Measurements from ENCODE around the gene CHST15.

DNA sequence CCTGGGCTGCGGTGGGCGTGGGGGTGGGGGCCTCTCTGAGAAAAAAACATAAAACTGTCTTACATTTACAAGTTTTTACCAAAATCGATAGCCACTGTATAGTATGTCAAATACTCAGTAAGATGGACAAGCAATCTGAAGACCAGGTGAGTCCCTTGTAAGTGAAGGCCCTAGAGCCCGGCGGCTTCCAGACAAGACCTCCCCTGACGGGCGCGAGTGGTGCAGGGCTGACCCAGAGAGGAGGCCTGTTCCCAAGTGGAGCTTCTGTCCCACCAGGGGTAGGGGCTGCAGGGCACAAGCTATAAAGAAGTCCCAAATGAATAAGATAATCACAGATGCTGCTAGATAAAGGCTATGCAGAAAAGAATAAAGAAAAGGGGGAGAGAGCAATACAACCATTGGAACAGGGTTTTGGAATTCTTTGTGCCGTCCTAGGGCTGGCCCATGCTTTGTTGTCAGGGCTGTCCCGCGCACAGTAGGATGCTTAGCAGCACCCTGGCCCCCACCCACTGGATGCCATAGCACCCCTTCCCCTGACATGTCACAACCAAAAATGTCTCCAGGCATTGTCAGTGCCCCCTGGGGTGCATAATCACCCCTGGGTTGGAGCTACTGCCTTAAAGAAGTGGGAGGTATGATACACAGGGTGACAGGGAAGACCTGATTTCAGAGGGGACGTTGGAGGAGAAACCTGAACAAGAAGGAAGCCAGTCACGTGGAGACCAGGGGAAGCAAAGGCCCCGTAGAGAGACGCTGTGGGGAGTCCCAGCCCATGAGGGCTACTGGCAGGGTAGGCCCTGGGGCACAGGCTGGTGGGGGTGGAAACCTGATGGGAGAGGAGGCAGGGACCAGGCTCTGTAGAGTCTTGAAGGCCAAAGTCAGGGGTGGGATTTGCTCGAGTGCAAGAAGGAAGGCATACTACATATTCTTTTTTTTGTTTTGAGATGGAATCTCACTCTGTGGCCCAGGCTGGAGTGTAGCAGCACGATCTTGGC is 43.1 kb downstream of the CHST15 start:
- no peak for TF ChIP-seq MXI1 (IDR thresholded peaks at IDR 0.05; ENCODE audit: borderline replicate concordance, low read depth, low read length)
- TF ChIP-seq, protein P1, sequence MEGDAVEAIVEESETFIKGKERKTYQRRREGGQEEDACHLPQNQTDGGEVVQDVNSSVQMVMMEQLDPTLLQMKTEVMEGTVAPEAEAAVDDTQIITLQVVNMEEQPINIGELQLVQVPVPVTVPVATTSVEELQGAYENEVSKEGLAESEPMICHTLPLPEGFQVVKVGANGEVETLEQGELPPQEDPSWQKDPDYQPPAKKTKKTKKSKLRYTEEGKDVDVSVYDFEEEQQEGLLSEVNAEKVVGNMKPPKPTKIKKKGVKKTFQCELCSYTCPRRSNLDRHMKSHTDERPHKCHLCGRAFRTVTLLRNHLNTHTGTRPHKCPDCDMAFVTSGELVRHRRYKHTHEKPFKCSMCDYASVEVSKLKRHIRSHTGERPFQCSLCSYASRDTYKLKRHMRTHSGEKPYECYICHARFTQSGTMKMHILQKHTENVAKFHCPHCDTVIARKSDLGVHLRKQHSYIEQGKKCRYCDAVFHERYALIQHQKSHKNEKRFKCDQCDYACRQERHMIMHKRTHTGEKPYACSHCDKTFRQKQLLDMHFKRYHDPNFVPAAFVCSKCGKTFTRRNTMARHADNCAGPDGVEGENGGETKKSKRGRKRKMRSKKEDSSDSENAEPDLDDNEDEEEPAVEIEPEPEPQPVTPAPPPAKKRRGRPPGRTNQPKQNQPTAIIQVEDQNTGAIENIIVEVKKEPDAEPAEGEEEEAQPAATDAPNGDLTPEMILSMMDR (conservative IDR thresholded peaks at IDR 0.05; ENCODE audit: low read depth, low read length) = no peak
- TF ChIP-seq RAD21 (IDR thresholded peaks at IDR 0.05; ENCODE audit: low read length) = no peak
- no peak for TF ChIP-seq POLR2A (IDR thresholded peaks at IDR 0.05; ENCODE audit: low read depth, low read length)
- TF ChIP-seq BHLHE40 (IDR thresholded peaks at IDR 0.05; ENCODE audit: low read depth, low read length) = no peak
- no peak for TF ChIP-seq CEBPB (IDR thresholded peaks at IDR 0.05; ENCODE audit: low read depth, low read length)
- no peak for TF ChIP-seq SMC3 (IDR thresholded peaks at IDR 0.05; ENCODE audit: low read depth, low read length)
- no peak for TF ChIP-seq RFX5 (IDR thresholded peaks at IDR 0.05; ENCODE audit: low read depth, low read length)
- TF ChIP-seq MAFK (IDR thresholded peaks at IDR 0.05; ENCODE audit: low read depth, low read length) = no peak
- no peak for TF ChIP-seq FOS (IDR thresholded peaks at IDR 0.05; ENCODE audit: low read depth, low read length)
- no peak for TF ChIP-seq ELK1 (IDR thresholded peaks at IDR 0.05; ENCODE audit: borderline replicate concordance, low read depth, low read length)
- no peak for TF ChIP-seq CHD1 (IDR thresholded peaks at IDR 0.05; ENCODE audit: low read depth, low read length)

Measured in IMR-90 (cell line).